SU-DHL-6 (cell line): ENCODE data around the gene GPR132.

ENCODE experiments used
- EZH2phosphoT487 ChIP-seq: fragments of 200-600 bp; sonication (generic), shearing (Covaris generic); conservative IDR thresholded peaks from 2 replicates; pipeline ENCODE4 v1.6.1; 2018; ENCODE audit warnings: mild to moderate bottlenecking, antibody characterized with exemption, low read length, moderate library complexity, mixed read lengths
- TF ChIP-seq, protein P1 (sequence below): fragments of 200-600 bp; sonication (generic); IDR thresholded peaks from one replicate; pipeline ENCODE4 v1.5.1; 2017; ENCODE audit warnings: antibody characterized with exemption, mild to moderate bottlenecking, low read length, moderate library complexity; ENCODE audit not compliant: insufficient read depth, poor library complexity, severe bottlenecking

DNA sequence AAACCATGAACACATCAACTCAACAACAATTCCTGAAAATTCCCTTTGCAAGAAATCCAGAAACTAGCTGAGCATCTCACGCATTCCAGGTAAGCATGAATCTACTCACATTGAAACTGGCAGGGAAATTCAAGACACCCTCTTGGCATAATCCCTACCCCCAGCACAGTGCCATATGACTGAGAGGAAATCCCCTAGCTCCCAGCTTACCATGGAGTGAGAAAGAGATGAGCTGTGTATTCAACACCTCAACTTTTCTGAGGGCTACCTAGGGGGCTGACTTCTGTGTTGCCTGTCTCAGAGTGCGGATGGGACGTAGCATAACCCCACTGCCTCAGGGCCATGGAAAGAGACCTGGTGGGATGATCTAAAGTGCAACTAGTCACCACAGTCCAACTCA is 37.7 kb upstream of the GPR132 start:
- TF ChIP-seq, protein P1, sequence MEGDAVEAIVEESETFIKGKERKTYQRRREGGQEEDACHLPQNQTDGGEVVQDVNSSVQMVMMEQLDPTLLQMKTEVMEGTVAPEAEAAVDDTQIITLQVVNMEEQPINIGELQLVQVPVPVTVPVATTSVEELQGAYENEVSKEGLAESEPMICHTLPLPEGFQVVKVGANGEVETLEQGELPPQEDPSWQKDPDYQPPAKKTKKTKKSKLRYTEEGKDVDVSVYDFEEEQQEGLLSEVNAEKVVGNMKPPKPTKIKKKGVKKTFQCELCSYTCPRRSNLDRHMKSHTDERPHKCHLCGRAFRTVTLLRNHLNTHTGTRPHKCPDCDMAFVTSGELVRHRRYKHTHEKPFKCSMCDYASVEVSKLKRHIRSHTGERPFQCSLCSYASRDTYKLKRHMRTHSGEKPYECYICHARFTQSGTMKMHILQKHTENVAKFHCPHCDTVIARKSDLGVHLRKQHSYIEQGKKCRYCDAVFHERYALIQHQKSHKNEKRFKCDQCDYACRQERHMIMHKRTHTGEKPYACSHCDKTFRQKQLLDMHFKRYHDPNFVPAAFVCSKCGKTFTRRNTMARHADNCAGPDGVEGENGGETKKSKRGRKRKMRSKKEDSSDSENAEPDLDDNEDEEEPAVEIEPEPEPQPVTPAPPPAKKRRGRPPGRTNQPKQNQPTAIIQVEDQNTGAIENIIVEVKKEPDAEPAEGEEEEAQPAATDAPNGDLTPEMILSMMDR, result no peak
- no peak for TF ChIP-seq EZH2phosphoT487
